ENCODE measurements around the gene MRPL50.
"Not testable (repeated sequence)": the region's sequence is repeated elsewhere in the genome, so short reads cannot be mapped to it uniquely, and the experiment has no call there.

MRPL50 gene

GRCh38 chr9:101417389-101417788 lies 19.0 kb upstream of the MRPL50 start:
- no peak for DNase-seq

GRCh38 chr9:101415578-101415977 lies 17.2 kb upstream of the MRPL50 start:
- DNase-seq: no peak

GRCh38 chr9:101414839-101415238 lies 16.4 kb upstream of the MRPL50 start:
- no peak for DNase-seq

- no peak for DNase-seq
These were observed 10.7 kb upstream of the MRPL50 start for GRCh38 chr9:101409079-101409477.

- DNase-seq: no peak
These were observed 10.1 kb upstream of the MRPL50 start for GRCh38 chr9:101408374-101409078.

GRCh38 chr9:101403516-101404285 lies 5.3 kb upstream of the MRPL50 start:
- peak; percentile 68 for DNase-seq

GRCh38 chr9:101400120-101400519 lies 1.7 kb upstream of the MRPL50 start:
- DNase-seq: no peak

GRCh38 chr9:101399643-101399970 lies 1.2 kb upstream of the MRPL50 start:
- DNase-seq: peak; percentile 90

GRCh38 chr9:101398930-101399642 lies 668 bp upstream of the MRPL50 start:
- no peak for DNase-seq

GRCh38 chr9:101397746-101398067 lies 711 bp downstream of the MRPL50 start:
- no peak for DNase-seq

- DNase-seq: no peak
These were observed 3.7 kb downstream of the MRPL50 start for GRCh38 chr9:101394687-101395086.

GRCh38 chr9:101393135-101393534 lies 5.3 kb downstream of the MRPL50 start:
- DNase-seq: no peak

- DNase-seq: no peak
These were observed 9.9 kb downstream of the MRPL50 start for GRCh38 chr9:101388507-101388993.

- no peak for DNase-seq
These were observed 10.4 kb downstream of the MRPL50 start for GRCh38 chr9:101387871-101388506.

- not testable (repeated sequence) for DNase-seq
These were observed 13.4 kb downstream of the MRPL50 start, which contains the start of gene BAAT for GRCh38 chr9:101384873-101385536. BAAT (minus strand) TSS chr9:101385006; CDS start chr9:101371404, 13,602 bp downstream.

- DNase-seq: no peak
These were observed 15.1 kb downstream of the MRPL50 start for GRCh38 chr9:101383361-101383760.

GRCh38 chr9:101381833-101382342 lies 16.5 kb downstream of the MRPL50 start:
- DNase-seq: no peak

GRCh38 chr9:101381118-101381517 lies 17.3 kb downstream of the MRPL50 start:
- no peak for DNase-seq

- DNase-seq: no peak
These were observed 18.1 kb downstream of the MRPL50 start for GRCh38 chr9:101380295-101380694.

GRCh38 chr9:101376111-101376848 lies 22.1 kb downstream of the MRPL50 start:
- no peak for DNase-seq

- DNase-seq: no peak
These were observed 22.9 kb downstream of the MRPL50 start for GRCh38 chr9:101375546-101375945.

Measured in MV-4-11 (cell line).